Urinary bladder (tissue), 4 donors: ENCODE data around the gene PEX12. TPM values are rescaled to one million over a fixed set of nuclear protein-coding genes. Genes with fewer than 3 reads are reported as not detected.
"Not testable (repeated sequence)": the region's sequence is repeated elsewhere in the genome, so short reads cannot be mapped to it uniquely, and the experiment has no call there.

Source experiments
- DNase-seq: peaks from one replicate; pipeline ENCODE4 v3.0.0-alpha.2; 2015; ENCODE audit errors: extremely low spot score
- H3K27ac ChIP-seq: one replicate; pipeline ENCODE4 v1.5.1; 2013; ENCODE audit warnings: low read depth, mild to moderate bottlenecking, moderate library complexity
- H3K36me3 ChIP-seq: one replicate; pipeline ENCODE4 v1.6.1; 2013; ENCODE audit warnings: mild to moderate bottlenecking, moderate library complexity; ENCODE audit not compliant: insufficient read depth
- H3K4me1 ChIP-seq: one replicate; pipeline ENCODE4 v1.6.1; 2013; ENCODE audit warnings: mild to moderate bottlenecking, moderate library complexity; ENCODE audit not compliant: insufficient read depth
- H3K4me3 ChIP-seq: one replicate; pipeline ENCODE4 v1.5.1; 2013; ENCODE audit warnings: low read depth, low read length
- WGBS: extraction: QIAGEN DNeasy Blood & Tissue Kit; methylation state at CpG from one replicate; pipeline ENCODE4 v1.1.7; 2013; 5-methylcytosine and 5-hydroxymethylcytosine counted together
- polyA plus RNA-seq: library from polyadenylated mRNA; stranded (reverse); fragments of 200-250 nt; gene quantifications from one replicate; pipeline ENCODE4 v1.2.3, GENCODE V29; 2013
- total RNA-seq: library from RNA; depleted of rRNA; stranded (reverse); fragments of >200 nt; gene quantifications from one replicate; pipeline ENCODE4 v1.2.3, GENCODE V29; 2014
- donor health status: healthy with polysubstance abuse.
- donor health status: healthy.

PEX12 gene
- total RNA-seq (5.8 TPM), polyA plus RNA-seq (6.3 TPM)

DNA sequence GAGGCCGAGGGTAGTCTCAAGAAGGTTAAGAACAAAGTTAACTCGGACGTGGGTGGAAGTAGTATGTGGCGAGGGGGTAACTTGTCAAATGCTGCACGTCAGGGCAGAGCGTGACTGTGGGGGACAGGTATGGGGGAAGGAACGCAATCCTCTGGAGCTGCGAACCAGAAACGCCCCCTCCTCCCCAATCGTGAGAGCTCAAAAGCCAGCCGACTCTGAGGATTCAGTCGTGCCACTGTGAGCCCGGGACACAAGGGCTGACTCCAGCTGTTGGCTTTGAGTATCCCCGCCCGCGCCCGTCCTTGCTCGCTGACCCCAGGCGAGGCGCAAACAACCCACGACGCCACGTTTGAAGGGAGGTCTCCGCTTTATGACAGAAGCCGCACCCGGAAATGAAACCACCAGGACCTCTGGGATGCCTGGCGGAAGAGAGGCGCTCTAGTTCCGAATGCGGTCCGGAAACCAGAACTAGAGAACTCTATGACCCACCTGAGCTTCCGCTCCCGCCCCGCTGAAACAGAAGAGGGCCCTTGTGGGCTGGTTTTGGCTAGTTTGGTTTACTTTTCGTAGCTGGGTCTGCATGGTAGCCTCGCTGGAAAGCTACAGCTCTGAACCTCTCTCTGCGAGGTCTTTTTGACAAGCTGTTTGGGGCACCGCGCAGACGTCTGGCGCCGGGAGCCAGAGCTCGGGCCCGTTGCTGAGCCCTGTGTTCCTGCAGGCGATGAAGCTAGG lies at the start of gene PEX12:
Gene PEX12, minus strand, starts transcription at position 375 of the 732 bp plus-strand sequence. CDS start 550 bp downstream, outside the sequence.
- H3K4me3 ChIP-seq = peak within 1 kb of the TSS; percentile 78
- H3K27ac ChIP-seq = peak within 1 kb of the TSS; percentile 79
- peaks cover 1% of the 10 kb centered on the region for H3K36me3 ChIP-seq
- DNase-seq = peak; percentile 88
- WGBS = under 1% methylated on average over 45 of the region's 45 CpGs
- no peaks in the 10 kb centered on the region for H3K4me1 ChIP-seq

DNA sequence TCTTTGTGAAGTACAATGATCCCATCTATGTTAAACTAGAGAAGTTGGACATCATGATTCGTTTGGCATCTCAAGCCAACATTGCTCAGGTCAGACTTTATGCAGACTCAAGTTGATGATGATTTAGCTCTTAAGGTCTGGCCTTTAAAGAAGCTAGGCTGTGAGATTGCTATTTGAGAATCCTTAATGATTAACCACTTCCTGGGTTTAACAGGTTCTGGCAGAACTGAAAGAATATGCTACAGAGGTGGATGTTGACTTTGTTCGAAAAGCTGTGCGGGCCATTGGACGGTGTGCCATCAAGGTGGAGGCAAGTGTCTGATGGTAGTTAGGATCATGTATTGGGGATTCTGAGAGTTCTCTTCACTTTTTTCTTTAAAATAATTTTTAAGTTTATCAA lies 49.0 kb upstream of the PEX12 start:
- Histone ChIP-seq H3K27ac (no peak overlapping the region), H3K4me1 (no peaks in the 10 kb centered on the region), H3K36me3 (peaks cover 8% of the 10 kb centered on the region), H3K4me3 (no peak overlapping the region)
- WGBS = 86% methylated on average over 4 of the region's 4 CpGs
- DNase-seq = no peak

DNA sequence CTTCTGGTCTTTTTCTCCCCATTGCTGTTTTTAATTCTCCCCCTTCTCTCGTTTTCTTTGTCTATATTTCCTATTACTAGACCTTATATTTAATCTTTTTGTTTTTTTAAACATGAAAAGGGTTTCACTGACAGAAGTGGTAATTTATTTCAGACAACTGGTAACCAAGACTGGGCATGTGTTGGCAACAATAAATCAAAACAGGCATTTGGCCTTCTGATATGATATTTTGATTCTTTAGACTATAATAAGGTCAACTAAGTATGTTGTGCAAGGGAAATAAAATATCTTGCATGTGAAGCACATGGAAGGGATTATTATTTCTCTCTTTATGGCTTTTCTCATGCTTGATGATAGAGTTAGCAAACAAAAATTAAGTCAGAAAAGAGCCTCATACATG lies 43.4 kb upstream of the PEX12 start:
- no peak overlapping the region for H3K27ac ChIP-seq
- no peaks in the 10 kb centered on the region for H3K4me1 ChIP-seq
- peaks cover 2% of the 10 kb centered on the region for H3K36me3 ChIP-seq
- H3K4me3 ChIP-seq = no peak overlapping the region
- DNase-seq = no peak
- 64% methylated on average over 1 of the region's 1 CpG for WGBS

DNA sequence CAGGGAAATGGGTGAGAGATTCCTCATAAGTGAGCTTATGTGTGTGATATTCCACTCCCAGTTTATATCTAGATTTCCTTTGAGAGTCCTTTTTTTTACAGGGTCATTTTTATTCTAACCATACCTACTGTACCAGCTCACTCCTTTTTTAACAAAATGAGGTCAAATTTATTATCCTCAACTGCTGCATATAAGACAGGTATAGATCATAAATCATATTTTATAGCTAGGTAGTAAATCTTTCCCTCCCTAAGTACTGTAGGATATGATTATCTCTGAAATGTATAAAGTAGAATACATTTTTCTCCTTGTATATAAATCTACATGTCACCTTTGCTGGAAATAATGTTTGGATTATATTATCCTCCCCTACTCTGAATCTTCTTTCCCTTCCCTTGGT lies 40.3 kb upstream of the PEX12 start:
- no peaks in the 10 kb centered on the region for H3K4me1 ChIP-seq
- H3K36me3 ChIP-seq = no peaks in the 10 kb centered on the region
- H3K4me3 ChIP-seq = no peak overlapping the region
- DNase-seq = no peak
- no peak overlapping the region for H3K27ac ChIP-seq

DNA sequence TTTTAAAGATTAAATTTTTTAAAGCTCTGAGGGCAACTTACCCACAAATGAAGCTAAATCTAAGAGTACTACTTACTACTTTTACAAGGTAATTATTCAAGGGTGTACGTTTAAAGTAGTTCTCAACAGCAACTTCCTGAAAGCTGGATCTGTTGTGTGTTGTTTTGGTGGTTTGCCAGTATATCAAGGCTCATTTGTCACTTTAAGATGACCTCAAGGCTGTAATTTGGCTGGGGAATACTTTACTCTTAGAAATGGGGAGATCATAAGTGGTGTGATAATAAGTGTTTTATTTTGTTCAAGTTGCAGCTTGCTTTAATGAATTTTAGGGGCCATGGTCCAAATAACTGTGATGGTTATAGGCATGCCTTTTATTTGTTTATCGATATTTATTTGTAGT lies 39.1 kb upstream of the PEX12 start:
- Histone ChIP-seq H3K4me1 (no peaks in the 10 kb centered on the region), H3K36me3 (peaks cover 1% of the 10 kb centered on the region), H3K27ac (no peak overlapping the region), H3K4me3 (no peak overlapping the region)
- no peak for DNase-seq
- WGBS = 76% methylated on average over 2 of the region's 2 CpGs

DNA sequence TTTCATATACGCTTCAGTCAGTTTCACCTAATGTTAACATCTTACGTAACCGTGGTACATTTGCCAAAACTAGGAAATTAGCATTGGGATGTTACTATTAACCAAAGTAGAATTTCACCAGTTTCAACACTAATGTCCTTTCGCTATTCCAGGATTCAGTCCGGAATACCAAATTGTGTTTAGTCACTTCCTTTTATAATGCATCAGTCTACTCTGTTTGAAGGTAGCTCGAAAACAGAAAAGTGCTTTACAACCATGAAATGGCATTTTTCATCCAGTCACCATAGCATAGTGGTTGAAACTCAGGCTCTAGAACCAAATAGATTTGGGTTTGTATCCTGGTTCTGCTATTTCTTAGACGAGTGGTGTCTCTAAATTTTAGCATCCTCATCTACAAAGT lies 38.2 kb upstream of the PEX12 start:
- no peaks in the 10 kb centered on the region for H3K4me1 ChIP-seq
- H3K4me3 ChIP-seq = no peak overlapping the region
- no peak for DNase-seq
- H3K36me3 ChIP-seq = peaks cover 1% of the 10 kb centered on the region
- 93% methylated on average over 7 of the region's 7 CpGs for WGBS
- no peak overlapping the region for H3K27ac ChIP-seq

DNA sequence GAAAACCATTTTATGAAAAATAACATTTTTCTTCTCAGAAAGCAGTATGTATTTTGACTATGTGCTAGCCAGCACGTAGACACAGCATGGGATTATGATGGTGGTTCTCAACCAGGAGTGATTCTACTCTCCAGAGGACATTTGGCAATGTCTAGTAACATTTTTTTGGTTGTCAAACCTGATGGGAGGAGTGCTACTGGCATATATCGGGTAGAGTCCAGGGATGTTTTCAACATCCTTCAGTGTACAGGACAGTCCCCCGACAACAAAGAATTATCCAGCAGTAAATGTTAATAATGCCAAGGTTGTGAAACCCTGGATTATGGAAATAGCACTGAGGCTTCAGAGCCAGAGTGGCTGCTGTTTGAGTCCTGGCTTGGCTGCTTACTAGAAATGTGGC lies 36.4 kb upstream of the PEX12 start:
- no peaks in the 10 kb centered on the region for H3K4me1 ChIP-seq
- 65% methylated on average over 3 of the region's 3 CpGs for WGBS
- DNase-seq = no peak

DNA sequence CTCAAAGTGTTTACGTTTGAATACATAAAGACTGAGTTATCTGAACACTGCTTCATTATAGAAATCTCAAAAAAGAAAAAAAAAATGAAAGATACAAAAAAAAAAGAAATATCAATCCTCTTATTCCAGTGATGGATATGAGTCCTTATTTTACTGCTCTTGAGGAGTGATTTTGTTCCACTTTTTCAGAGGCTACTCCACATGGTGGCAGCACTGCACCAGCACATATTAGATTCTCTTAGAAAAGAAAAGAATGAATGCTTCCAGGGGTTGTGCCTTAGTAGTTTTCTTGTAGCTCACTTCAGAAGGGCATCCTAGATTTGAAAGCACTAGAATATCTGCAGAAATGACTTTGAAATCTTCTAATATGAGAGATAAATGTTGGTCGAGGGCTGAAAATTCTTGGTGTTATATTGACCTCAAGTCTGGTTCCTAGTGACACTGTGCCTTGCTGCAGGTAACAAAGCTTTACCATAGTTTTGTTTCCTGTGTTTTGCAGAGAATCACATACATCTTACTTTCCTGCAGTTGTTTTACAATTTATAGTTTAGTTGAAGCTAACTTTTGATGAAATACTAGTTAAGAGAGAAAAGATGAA lies 34.7 kb upstream of the PEX12 start:
- no peak for DNase-seq
- no peaks in the 10 kb centered on the region for H3K4me1 ChIP-seq

More for the DNA sequence above, 36.4 kb upstream of the PEX12 start:
- peaks cover 4% of the 10 kb centered on the region for H3K36me3 ChIP-seq
- no peak overlapping the region for H3K4me3 ChIP-seq
- H3K27ac ChIP-seq = no peak overlapping the region

DNA sequence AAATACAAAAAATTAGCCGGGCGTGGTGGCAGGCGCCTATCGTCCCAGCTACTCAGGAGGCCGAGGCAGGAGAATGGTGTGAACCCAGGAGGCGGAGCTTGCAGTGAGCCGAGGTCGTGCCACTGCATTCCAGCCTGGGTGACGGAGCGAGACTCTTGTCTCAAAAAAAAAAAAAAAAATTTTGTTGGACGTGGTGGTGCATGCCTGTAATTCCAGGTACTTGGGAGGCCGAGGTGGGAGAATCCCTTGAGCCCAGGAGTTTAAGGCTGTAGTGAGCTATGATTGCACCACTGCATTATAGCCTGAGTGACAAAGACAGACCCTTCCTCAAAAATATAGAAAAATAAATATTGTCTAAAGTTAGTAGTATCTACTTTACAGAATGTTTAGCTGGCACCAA lies 32.4 kb upstream of the PEX12 start:
- not testable (repeated sequence) for H3K27ac ChIP-seq, H3K4me3 ChIP-seq, H3K4me1 ChIP-seq, DNase-seq
- 76% methylated on average over 12 of the region's 12 CpGs for WGBS
- H3K36me3 ChIP-seq = peaks cover 11% of the 10 kb centered on the region

More for the DNA sequence above, 34.7 kb upstream of the PEX12 start:
- Histone ChIP-seq H3K4me3 (no peak overlapping the region), H3K27ac (no peak overlapping the region), H3K36me3 (peaks cover 11% of the 10 kb centered on the region)
- 81% methylated on average over 2 of the region's 2 CpGs for WGBS

DNA sequence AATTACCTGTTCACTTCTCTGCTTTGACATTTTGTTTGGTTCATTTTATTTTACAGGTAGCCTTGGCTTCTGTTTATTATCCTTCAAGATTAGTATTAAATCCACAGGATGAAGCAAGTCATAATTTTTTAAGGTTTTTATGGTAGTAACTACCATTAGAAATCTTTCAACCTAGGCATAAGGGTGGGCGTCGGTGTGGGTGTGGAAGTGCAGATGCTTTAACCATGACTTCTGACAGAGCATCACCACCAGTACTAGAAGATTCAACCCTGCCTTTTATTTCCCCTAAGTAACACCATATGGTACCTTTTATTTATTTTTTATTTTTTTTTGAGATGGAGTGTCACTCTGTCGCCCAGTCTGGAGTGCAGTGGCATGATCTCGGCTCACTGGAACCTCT lies 31.5 kb upstream of the PEX12 start:
- WGBS = 95% methylated on average over 4 of the region's 4 CpGs
- DNase-seq = no peak
- H3K36me3 ChIP-seq = peaks cover 11% of the 10 kb centered on the region
- H3K4me3 ChIP-seq = no peak overlapping the region
- no peak overlapping the region for H3K27ac ChIP-seq
- no peaks in the 10 kb centered on the region for H3K4me1 ChIP-seq

DNA sequence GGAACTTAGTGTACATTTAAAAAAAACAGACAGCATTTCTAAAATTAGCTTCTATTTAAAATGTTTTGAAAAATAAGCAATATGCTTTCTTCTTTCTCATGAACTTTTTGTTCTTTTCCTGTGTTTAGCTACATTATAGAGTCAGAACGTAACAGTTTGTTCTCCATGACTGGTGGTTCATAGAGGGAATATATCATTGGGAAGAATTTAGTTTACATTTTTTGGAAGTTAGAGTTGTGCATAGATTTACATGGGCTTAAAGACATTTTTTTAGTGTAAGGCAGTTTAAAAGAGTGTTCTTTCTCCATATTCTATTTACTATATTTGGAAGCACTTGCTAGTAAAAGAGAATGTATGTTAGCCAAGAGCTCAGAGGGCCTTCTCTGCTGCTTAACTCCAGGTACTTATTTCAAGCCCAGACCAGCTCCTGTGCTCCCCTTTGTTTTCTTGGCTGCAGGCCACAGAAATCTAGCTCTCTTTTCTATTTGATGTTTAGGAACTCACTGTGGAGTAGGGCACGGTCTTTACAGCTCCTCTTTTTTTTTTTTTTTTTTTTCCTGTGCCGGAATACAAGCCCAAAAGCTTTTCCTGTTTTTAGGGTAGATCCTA lies 29.0 kb upstream of the PEX12 start:
- no peak for DNase-seq
- no peak overlapping the region for H3K4me3 ChIP-seq
- no peak overlapping the region for H3K27ac ChIP-seq
- 38% methylated on average over 3 of the region's 3 CpGs for WGBS
- H3K4me1 ChIP-seq = no peaks in the 10 kb centered on the region
- H3K36me3 ChIP-seq = peaks cover 9% of the 10 kb centered on the region

DNA sequence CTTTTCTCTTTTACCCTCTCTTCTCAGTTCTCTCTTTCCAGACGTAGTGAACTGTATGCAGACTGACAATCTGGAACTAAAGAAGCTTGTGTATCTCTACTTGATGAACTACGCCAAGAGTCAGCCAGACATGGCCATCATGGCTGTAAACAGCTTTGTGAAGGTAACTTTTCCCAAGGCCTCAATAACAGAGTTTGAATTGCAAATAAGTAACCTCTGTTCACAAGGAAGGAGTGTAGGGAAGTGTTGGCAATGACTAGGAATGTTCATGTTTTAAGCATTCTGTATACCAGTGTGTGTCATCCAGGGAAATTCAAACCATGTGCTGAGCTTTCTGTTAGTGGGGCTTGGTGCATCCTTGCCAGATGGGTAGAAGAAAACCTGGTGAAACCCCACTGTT lies 27.3 kb upstream of the PEX12 start:
- Histone ChIP-seq H3K27ac (no peak overlapping the region), H3K4me1 (no peaks in the 10 kb centered on the region), H3K36me3 (peaks cover 9% of the 10 kb centered on the region), H3K4me3 (no peak overlapping the region)
- no peak for DNase-seq
- WGBS = 81% methylated on average over 2 of the region's 2 CpGs

DNA sequence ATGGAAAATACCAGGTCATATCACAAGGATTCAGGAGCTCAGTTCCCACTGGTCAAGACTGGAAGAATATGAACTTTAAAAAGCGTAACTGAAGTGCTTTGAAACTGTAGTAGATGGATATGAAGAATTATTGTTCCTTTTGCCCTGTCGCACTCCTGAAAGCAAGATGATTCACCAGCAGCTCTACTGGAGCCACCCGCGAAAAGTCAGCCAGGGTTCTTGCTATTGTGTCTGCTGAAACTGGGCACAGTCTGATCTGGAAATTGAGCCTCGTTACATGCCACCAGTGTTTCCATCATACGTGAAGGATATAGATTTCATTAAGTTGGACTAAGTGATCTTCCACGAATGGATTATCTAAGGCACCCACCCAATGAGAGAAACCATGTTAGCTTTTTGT lies 25.3 kb upstream of the PEX12 start:
- Histone ChIP-seq H3K36me3 (peaks cover 5% of the 10 kb centered on the region), H3K4me1 (no peaks in the 10 kb centered on the region), H3K4me3 (no peak overlapping the region), H3K27ac (no peak overlapping the region)
- WGBS = 83% methylated on average over 7 of the region's 7 CpGs
- no peak for DNase-seq

DNA sequence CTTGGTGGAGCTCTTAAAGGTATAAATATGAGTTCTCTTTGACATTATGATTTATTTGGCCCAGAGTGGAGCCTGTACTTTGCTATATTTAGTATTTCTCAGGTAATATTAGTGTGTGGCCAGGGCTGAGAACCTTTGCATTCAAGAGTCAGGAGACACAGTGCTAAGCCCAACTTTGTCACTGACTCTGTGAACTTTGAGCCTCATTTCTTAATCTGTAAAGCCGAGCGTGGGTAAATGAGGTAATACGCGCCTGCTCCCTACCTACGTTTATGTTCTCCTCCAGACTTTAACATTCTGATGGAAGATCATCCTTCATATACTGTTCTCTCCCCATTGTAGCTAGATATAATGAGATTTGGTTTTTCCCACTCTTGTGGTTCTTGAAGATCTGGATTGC lies 19.2 kb upstream of the PEX12 start:
- no peak overlapping the region for H3K4me3 ChIP-seq
- no peak for DNase-seq
- 75% methylated on average over 5 of the region's 5 CpGs for WGBS
- H3K4me1 ChIP-seq = no peaks in the 10 kb centered on the region
- H3K36me3 ChIP-seq = peaks cover 7% of the 10 kb centered on the region
- H3K27ac ChIP-seq = no peak overlapping the region
